NCI-H748 treated with DMSO at 0.1 percent for 48 hours (cell line): ENCODE results near the gene ZNF787.

Experiments
- DNase-seq: peaks from one replicate; lab custom pipeline; 2025; lab: John Stamatoyannopoulos, UW

The ZNF787 gene

GRCh38 chr19:56120371-56121179 lies 520 bp downstream of the ZNF787 start:
- peak; percentile 53 for DNase-seq

DNA sequence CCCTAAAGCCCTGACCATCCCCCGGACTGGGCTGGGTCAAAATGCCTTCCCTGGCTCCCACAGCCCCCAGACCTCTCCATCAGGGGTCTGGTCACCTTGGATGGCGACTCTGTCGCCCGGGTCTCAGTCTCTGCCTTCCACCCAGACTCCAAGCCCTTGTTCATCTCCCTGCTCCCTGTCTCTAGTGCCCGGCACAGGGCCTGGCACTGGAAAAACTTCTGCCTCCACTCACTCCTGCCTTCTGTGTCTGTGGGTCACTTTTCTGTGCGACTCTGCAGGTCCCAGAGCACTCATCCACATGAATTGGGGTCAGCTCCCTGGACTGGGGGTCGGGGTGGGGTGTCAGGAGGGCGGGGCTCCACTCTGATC lies 1.1 kb downstream of the ZNF787 start:
- DNase-seq: no peak

DNA sequence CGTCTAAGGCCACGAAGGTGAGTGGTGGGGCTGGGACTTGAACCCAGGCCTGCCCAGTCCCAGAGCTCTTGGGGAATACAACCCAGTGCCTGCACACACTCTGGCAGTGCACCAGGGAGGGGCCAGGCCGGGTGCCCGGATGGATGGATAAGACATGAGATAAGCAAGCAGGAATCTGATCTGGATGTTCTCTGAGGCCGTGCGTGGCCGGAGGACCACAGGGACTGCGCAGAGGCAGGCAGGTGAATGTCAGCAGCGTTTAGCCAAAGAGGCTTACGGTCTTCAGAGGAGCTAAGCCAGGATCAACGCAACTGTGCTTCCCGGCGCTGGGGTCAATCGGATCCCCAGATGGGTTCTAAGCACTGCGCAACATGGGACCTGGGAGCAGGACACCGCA lies 1.5 kb downstream of the ZNF787 start:
- DNase-seq: no peak

DNA sequence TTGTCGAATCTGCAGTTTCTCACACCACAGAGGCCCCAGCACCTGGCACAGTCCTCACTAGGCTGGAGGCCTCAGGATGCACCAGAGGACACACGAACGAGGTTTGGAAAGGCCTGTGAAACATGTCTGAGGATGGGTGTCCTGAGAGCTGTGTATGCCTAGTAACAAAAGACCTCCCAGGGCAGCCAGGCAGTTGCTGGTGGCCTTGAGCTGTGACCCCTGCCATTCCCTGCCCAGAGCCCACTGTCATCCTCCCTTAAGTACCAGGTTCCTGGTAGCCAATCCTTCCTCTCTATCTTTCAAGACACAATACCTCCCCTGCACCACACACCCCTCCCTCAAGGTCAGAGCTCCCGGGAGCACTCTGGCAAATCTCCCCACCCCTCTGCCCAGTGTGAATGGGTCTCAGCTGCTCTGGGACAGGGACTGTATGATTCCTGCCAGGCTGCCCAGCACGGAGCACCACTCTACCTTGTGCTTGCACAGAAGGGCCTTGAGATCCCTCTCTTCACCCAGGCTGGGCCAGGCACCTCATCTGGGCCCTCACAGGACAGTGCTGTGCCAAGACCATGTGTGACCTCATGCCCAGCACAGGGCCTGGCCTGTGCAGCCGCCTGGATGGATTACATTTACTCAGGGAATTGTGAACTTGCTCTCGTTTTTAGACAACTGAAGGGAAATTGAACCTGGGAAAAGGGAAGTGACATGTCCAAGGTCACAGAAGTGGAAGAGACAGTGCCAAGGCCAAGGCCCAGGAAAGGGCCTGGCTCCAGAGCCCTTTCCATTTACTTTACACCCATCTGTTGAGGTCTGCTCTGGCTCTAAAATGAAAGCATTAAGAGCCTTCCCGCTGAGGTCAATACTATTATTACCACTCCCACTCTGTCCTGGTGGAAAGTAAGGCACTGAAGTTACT lies 2.2 kb downstream of the ZNF787 start:
- DNase-seq: no peak

DNA sequence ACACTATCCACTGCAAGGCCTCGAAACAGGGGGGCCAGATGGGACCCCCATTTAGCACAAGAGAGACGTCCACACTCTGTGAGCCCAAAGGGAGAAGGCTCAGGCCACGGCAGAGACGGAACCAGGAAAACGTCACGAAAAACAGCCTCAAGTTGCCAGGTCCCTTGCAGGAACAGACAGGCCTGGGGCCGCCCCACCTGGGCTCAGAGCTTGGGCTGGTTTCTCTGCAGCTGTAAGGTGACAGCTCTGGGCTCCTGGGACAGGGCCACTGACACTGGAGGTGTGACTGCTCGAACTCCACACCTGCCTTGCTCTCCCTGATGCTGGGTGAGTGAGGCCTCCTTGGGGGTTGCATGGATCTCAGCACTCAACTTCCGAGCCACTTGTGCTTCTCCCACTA lies 3.2 kb downstream of the ZNF787 start:
- DNase-seq: no peak

DNA sequence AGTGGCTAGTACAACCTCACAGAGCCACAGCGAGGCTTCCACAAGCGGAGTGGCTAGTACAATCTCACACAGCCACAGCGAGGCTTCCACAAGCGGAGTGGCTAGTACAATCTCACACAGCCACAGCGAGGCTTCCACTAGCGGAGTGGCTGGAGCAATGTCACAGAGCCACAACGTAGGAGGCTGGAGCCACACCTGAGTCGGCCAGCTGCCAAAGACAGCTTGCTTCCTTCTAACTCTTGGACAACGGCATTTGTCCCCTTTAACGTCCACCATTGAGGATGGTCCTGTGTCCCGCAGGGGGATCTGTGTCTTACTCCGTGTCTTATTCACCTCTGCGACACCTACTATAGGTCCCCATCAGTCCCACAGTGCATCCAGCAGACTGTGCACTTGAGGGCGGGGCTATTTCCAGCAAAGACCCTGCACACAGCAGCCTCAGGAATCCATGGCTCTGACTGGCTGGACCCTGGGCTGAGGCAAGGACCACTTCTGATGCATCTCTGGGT lies 3.7 kb downstream of the ZNF787 start:
- no peak for DNase-seq

DNA sequence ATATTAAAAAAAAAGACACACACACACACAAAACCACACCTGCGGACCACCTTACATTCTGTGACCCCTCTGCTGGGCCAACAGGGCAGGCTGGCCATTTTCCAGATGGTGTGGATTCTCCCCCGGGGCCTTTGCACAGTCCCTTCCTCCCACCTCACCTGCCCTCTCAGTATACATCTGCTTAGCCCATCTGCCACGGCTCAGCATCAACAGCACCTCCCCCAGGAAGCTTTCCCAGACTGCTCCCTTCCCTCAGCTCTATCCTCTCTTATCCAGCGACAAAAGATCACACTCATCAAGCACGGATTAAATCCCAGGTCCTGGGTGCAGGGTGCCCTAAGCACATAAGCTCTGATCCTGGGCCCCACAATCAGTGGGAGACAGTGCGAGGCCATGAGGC lies 4.5 kb downstream of the ZNF787 start:
- no peak for DNase-seq

- DNase-seq: no peak
Measured at GRCh38 chr19:56115490-56115889, 5.6 kb downstream of the ZNF787 start.

- no peak for DNase-seq
Measured at GRCh38 chr19:56114778-56115110, 6.4 kb downstream of the ZNF787 start.

DNA sequence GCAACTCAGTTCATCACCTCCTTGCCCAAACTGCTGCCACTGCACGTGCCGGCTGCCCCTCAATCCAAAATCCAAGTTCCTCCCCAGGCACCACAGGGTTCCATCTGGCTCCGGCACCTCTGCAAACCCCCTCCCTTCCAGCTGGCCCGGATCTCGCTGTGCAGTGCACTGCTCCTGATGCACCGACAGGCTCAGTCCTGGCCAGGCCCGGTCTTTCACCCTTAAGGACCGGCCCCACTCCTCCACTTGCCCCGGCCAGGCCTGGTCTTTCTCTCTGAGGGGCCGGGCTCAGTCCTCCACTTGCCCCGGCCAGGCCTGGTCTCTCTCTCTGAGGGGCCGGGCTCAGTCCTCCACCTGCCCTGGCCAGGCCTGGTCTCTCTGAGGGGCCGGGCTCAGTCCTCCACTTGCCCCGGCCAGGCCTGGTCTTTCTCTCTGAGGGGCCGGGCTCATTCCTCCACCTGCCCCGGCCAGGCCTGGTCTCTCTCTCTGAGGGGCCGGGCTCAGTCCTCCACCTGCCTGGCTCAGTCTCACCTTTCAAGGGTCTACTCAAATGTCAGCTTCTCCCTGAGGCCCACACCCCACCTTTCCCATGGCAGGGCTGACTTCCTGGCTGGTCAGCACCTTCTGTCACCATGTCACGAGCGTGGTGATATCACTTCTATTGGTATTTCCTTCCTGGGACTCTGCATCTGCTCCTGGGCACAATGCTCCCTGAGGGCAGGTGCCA lies 6.9 kb downstream of the ZNF787 start:
- DNase-seq: no peak

DNA sequence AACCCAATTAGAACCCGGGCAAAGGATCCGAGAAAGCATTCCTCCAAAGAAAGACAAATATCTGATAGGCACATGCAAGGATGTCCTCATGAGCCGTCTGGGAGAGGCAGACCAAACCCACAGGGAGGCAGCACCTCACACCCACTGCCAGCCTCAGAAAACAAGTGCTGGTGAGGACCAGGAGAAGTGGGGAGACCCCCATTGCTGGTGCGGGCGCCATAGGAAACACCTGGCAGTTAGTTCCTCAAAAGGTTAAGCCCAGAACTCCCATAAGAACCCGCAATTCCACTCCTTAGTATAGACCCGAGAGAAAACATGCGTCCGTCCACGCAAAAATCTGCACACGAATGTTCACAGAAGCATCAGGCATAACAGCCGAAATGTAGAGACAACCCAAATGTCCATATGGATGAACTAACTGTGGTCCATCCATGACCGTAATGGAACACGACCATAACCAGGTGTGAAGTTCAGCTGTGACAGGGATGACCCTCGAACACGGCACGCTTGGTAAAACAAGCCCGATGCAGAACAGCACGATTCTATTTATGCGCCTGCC lies 7.9 kb downstream of the ZNF787 start:
- no peak for DNase-seq

DNA sequence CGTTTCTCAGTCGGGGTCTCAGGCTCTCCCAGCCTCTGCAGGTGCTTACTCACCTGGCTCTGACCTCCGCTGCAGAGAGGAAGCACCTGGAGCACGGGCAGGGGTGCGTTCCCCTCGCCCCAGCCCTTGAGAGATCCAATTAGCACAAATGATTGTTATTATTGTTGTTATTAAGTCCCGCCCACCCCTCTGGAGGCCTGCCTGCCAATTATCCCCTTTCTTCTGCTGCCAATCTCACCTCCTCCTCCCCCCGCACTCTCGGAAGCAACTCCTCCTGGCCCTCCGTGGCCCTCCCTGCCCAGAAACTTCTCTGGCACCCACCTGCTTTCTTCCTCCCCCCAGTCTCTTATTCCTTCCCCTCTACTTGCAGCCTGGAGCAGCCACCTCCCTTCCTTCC lies 8.8 kb downstream of the ZNF787 start:
- DNase-seq: peak; percentile 20

- DNase-seq: no peak
Measured at GRCh38 chr19:56111601-56112312, 9.3 kb downstream of the ZNF787 start.

DNA sequence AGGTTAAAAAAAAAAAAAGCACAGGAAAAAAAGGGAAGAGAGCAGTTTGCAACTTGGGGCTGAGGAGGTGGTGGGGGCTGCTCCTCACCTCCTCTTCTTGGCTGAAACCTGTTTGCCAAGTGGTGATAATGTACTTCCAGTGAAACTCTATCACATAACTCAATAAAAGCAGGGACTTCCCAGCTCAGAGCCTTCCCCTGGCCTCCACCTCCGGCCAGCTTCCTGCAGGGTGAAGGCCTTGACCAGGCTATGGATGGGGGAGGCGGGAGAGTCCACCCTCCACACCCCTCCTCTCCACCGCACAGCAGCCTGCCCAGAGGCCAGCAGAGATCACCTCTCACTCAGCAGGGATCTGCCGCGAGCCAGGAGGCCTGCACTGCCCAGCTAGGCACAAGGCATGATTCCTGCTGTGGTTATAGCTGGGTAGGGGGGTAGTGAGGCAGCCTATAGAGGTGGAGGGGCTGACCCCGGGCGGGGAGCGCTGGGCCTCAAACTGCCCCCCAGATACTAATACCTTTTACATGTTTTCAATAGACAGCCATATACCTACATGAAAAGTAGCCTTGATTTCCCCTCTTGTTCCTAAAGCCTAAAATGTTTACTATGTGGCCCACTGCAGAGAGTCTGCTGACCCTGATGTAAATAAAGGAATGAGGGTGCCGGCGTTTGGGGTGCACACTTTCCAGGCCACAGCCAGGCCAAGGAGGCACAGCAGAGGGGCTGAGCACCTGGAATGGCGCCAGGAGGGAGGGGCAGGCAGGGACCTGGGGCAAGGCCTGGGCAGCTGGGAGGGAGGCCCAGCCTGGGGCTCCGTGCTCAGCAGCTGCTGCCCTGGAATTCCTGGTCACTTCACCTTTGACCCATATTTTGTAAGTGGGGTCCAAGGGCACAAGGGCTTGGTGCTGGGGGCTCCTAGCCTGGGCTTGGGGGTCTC lies 10.3 kb downstream of the ZNF787 start:
- no peak for DNase-seq

DNA sequence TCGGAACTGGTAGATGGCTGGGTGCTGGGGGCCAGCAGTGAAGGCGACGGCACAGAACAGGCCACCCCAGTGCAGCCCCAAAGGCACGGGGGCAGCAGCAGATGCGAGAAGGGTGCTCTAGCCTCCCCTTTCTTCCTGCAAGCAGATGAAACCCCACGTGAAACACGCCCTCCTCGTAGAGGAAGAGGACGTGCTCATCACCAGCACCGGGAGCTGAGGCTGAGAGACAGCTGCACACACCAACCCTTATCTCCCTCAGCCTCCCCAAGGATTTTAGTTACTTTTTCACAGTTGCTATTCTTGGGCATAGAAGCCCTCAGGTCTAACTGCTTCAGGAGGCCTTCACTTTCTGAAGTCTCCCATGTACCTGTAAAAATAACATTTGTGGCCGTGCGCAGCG lies 11.9 kb downstream of the ZNF787 start:
- no peak for DNase-seq

DNA sequence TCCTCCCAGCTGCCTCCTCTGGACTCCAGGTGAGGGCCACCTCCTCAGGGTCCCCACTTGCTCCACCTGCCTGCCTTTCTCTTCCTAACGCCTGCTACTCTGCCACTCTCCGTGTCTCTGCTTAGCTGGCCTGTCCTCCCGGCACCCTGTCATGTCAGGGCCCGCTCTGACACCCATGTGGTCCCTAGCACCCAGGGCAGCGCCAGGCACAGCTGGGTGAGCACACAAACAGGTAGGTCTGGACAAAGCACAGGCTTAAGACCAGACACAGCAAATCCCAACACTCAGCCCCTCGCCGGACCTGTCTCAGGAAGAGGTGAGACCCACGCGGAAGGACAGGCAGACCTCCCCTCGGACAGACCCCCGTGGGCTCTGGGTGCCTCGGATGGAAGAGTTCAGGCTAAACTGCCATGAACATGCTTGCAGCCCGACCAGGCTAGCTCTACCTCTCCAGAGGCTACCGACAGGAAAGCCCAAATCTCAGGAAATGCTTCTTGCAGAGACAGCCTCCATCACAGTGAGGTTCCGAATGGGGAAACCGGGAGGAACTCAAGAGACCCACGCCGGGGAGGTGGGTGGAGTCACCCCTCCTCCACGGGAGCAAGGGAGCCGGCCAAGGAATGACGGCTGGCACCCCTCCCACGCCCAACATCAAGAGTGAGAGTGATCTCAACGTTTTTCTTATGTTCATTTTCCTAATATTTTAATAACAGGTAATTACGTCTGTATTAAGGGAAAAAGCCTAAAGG lies 12.5 kb downstream of the ZNF787 start:
- DNase-seq: no peak

DNA sequence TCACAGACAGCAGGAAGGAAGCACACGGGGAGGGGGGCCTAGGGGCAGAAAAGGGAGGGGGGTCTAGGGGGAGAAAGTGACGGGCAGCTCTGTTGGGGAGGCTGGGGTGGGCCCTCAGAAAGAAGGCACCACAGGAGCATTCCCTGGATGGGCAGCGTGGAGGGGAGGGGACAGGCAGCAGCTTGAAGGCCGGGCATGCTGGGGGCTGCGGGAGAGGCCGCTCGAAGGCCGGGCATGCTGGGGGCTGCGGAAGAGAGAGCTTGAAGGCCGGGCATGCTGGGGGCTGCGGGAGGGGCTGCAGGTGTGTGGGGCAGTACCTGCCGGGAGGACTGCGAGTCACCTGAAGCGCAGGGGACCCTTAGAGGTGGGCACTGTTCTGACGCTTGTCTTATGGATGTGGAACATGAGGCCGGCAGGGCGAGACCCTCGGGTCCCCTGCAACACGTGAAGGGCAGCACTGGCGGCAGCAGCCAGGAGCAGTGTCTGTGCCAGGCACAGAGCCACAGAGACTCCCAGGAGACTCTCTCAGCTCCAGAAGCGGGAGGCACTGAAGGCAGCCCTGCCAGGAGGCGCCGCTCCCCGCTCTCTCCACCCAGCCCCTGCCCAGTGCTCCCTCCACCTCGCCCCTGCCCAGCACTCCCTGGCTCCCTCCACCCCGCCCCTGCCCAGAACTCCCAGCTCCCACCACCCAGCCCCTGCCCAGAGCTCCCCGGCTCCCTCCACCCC lies 13.3 kb downstream of the ZNF787 start:
- no peak for DNase-seq

DNA sequence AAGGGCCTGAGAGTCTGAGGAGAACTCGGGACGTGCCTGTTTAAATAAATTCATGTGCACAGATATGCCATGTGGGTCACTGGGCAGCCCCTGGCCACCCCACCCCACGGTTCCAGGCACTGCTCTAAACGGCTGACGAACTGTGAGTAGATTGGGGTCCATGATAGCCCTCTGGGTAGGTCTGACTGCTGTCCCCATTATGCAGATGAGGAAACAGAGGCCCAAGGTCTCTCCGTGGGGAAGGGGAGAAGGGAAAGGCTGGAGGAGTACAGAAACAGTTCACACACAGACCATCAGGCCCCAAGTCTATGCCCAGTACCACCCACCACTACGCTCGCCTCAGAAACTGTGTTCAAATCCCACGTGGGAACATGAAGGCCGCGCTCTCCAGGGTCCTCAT lies 14.1 kb downstream of the ZNF787 start:
- DNase-seq: no peak

DNA sequence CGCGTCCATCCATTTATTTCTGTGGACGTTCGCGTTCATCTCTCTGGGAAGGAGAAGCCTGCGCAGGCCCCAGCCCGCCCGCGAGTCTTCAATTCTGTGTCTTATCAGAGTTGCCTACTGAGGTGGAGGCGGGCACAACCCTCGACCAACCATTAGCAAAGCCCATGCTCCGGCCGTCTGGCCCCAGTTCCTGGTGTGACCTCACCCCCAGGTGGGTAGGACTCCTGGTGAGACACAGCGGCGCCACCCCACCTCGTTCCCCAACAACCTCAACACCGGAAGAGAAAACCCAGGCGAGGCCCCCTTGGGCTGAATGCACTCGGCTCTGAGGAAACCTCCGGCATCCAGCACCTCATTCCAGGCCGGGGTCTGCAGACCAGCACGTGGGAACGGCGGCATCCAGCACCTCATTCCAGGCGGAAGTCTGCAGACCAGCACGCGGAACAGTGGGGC lies 14.7 kb downstream of the ZNF787 start:
- DNase-seq: no peak
